Peyer's patch (tissue), 4 donors: ENCODE measurements around the gene BZW2.

Experiments used
- POLR2A ChIP-seq, 2 donors: fragments of 450-650 bp; IDR thresholded peaks; one replicate each; pipeline ENCODE4 v1.5.1; 2017; ENCODE audit warnings: antibody characterized with exemption in 2 of 2, mild to moderate bottlenecking in 2 of 2, moderate library complexity in 2 of 2
- TF ChIP-seq, protein P1 (sequence below), 6 experiments: fragments of 450-650 bp in 4 of 6; fragments of 200-600 bp in 2 of 6; sonication (generic) in 1 of 6; IDR thresholded peaks; one replicate each; pipeline ENCODE4 v1.5.1; 2017 to 2019; ENCODE audit warnings: antibody characterized with exemption in 6 of 6, mild to moderate bottlenecking in 3 of 6, moderate library complexity in 1 of 6

DNA sequence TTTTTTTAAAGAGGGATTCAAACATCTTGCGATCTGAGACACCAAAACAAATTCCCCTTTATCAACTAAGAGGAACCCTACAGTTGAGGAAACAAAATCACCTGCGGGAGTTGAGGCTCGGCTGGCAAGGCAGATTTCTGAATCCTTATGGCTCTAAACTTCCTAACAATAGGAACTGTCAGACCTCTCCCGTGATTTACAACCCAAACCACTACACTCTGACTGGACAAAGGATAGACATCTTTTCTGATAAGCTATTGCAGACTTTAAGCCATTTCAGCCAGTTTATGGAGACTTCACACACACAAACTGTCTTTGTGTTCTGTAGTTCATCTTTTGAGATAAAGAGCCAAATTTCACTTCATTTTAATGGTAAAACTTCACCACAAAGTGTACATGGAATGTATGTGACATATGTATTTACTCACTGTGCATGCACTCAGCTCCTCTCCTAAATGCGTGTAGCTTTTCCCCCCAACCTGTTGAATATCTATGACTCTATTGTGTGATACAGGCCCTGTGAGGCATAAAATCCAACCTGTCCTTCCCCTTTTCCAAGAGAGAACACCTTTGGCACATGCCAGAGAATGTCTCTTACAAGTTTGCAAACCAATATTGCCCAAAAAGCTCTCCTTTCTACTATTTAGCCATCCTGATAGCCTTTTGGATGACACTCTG, 92.2 kb downstream of the BZW2 start:
- TF ChIP-seq, protein P1, sequence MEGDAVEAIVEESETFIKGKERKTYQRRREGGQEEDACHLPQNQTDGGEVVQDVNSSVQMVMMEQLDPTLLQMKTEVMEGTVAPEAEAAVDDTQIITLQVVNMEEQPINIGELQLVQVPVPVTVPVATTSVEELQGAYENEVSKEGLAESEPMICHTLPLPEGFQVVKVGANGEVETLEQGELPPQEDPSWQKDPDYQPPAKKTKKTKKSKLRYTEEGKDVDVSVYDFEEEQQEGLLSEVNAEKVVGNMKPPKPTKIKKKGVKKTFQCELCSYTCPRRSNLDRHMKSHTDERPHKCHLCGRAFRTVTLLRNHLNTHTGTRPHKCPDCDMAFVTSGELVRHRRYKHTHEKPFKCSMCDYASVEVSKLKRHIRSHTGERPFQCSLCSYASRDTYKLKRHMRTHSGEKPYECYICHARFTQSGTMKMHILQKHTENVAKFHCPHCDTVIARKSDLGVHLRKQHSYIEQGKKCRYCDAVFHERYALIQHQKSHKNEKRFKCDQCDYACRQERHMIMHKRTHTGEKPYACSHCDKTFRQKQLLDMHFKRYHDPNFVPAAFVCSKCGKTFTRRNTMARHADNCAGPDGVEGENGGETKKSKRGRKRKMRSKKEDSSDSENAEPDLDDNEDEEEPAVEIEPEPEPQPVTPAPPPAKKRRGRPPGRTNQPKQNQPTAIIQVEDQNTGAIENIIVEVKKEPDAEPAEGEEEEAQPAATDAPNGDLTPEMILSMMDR (IDR thresholded peaks at IDR 0.05) = no peak
- TF ChIP-seq POLR2A (IDR thresholded peaks at IDR 0.05) = no peak
